Ascending aorta (tissue), 2 donors: ENCODE measurements around the gene SYT14. TPM values are rescaled to one million over a fixed set of nuclear protein-coding genes. Genes with fewer than 3 reads are reported as not detected.
"Not testable (repeated sequence)": the region's sequence is repeated elsewhere in the genome, so short reads cannot be mapped to it uniquely, and the experiment has no call there.

ENCODE experiments used
- DNase-seq, 2 donors: peaks; one replicate each; pipeline ENCODE4 v3.0.0-alpha.2; 2019; ENCODE audit warnings: low spot score in 2 of 2
- H3K27ac ChIP-seq, 2 donors: fragments of 200-600 bp; sonication (generic); one replicate each; pipeline ENCODE4 v1.5.1; 2016 to 2017; ENCODE audit warnings: mild to moderate bottlenecking in 1 of 2
- H3K27me3 ChIP-seq: fragments of 200-600 bp; sonication (generic); one replicate; pipeline ENCODE4 v1.5.1; 2017
- H3K36me3 ChIP-seq, 2 donors: fragments of 200-600 bp; sonication (generic); one replicate each; pipeline ENCODE4 v1.5.1; 2016
- H3K4me1 ChIP-seq, 2 donors: fragments of 200-600 bp; sonication (generic); one replicate each; pipeline ENCODE4 v1.5.1; 2016 to 2017; ENCODE audit warnings: mild to moderate bottlenecking in 1 of 2
- H3K4me3 ChIP-seq, 2 donors: fragments of 200-600 bp; sonication (generic); one replicate each; pipeline ENCODE4 v1.5.1; 2016 to 2017; ENCODE audit warnings: mild to moderate bottlenecking in 1 of 2
- H3K9me3 ChIP-seq, 2 donors: fragments of 200-600 bp; sonication (generic); one replicate each; pipeline ENCODE4 v1.5.1; 2016
- intact Hi-C: fragments of 100-400 bp; cut with DNase I; formaldehyde crosslinking; loops from one replicate; pipeline ENCODE4 v1.15.1; 2023
- total RNA-seq: library from RNA; depleted of rRNA; stranded (reverse); fragments of >200 nt; gene quantifications from one replicate; pipeline ENCODE4 v1.1.0, GENCODE V29; 2016
- TF ChIP-seq, protein P1 (sequence below), 3 experiments: fragments of 200-600 bp in 2 of 3; fragments of 450-650 bp in 1 of 3; sonication (generic) in 2 of 3; IDR thresholded peaks; one replicate each; pipeline ENCODE4 v1.5.1; 2016 to 2019; ENCODE audit warnings: antibody characterized with exemption in 3 of 3, mild to moderate bottlenecking in 1 of 3, moderate library complexity in 1 of 3

Gene SYT14
- total RNA-seq, 1 donor from 2014 or later, result not detected

DNA sequence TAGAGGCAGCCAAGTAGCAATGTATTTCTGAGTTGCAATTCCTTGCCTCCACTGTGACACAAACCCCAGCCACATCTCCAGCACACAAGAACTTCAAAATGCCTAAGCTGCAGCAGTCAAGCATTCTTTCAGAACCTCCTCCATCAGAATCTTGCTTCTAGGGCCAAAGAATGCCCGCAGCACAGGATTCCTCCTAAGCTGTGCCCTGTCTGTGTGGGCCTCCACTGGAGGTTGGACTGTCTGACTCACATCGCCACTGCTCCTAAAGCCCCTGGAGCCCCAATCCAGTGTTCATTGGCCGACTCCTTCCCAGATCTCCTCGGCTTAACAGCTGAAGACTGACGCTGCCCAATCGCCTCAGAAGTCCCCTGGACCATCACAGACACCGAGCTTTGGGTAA, 251.4 kb downstream of the SYT14 start:
- H3K36me3 ChIP-seq, result no peaks in the 10 kb centered on the region
- no peaks in the 10 kb centered on the region for H3K9me3 ChIP-seq
- H3K27ac ChIP-seq, result no peak overlapping the region
- TF ChIP-seq, protein P1, sequence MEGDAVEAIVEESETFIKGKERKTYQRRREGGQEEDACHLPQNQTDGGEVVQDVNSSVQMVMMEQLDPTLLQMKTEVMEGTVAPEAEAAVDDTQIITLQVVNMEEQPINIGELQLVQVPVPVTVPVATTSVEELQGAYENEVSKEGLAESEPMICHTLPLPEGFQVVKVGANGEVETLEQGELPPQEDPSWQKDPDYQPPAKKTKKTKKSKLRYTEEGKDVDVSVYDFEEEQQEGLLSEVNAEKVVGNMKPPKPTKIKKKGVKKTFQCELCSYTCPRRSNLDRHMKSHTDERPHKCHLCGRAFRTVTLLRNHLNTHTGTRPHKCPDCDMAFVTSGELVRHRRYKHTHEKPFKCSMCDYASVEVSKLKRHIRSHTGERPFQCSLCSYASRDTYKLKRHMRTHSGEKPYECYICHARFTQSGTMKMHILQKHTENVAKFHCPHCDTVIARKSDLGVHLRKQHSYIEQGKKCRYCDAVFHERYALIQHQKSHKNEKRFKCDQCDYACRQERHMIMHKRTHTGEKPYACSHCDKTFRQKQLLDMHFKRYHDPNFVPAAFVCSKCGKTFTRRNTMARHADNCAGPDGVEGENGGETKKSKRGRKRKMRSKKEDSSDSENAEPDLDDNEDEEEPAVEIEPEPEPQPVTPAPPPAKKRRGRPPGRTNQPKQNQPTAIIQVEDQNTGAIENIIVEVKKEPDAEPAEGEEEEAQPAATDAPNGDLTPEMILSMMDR (IDR thresholded peaks at IDR 0.05), result no peak
- no peak overlapping the region for H3K4me3 ChIP-seq
- DNase-seq, result no peak
- no peaks in the 10 kb centered on the region for H3K4me1 ChIP-seq
- H3K27me3 ChIP-seq, result no peaks in the 10 kb centered on the region
- intact Hi-C loops, result no loop called here

DNA sequence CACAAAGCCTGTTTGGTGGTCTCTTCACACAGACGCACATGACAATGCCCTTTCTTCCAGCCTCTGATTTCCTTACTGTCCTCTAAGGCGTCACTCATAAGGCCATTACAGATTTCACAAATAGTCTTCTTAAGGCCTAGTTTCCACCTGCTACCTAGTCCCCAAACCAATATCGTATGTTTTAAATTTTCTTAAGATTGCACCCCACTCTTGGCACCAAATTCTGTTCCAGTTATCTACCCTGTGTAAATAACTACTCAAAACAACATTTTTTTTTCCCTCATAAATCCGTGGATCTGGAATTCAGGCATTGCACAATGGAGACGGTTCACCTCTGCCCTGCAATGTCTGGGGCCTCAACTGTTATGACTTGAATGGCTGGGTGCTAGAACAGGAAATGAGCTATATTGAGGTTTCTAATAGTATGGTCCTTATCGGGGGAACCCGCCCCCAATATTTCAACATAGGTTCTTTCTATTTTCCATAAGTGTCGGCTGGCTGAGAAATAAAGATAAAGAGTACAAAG, 257.7 kb downstream of the SYT14 start:
- Histone ChIP-seq H3K27me3 (no peaks in the 10 kb centered on the region), H3K4me1 (no peaks in the 10 kb centered on the region), H3K4me3 (no peak overlapping the region), H3K36me3 (no peaks in the 10 kb centered on the region), H3K9me3 (peaks cover 0 to 6% of the 10 kb centered on the region in 2 donors), H3K27ac (no peak overlapping the region)
- TF ChIP-seq, protein P1 (IDR thresholded peaks at IDR 0.05), result no peak
- intact Hi-C loops, result no loop called here
- no peak for DNase-seq

DNA sequence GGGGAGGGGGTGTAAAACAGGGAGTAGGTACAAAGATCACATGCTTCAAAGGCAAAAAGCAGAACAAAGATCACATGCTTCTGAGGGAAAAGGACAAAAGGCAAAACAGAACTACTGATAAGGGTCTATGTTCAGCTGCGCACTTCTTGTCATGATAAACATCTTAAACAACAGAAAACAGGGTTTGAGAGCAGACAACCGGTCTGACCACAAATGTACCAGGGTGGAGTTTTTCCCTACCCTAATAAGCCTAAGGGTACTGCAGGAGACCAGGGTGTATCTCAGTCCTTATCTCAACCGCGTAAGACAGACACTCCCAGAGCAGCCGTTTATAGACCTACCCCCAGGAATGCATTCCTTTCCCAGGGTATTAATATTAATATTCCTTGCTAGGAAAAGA, 258.2 kb downstream of the SYT14 start:
- intact Hi-C loops, H3K9me3 ChIP-seq, DNase-seq, H3K4me1 ChIP-seq, H3K27ac ChIP-seq, H3K4me3 ChIP-seq, H3K27me3 ChIP-seq, H3K36me3 ChIP-seq: not testable (repeated sequence)

DNA sequence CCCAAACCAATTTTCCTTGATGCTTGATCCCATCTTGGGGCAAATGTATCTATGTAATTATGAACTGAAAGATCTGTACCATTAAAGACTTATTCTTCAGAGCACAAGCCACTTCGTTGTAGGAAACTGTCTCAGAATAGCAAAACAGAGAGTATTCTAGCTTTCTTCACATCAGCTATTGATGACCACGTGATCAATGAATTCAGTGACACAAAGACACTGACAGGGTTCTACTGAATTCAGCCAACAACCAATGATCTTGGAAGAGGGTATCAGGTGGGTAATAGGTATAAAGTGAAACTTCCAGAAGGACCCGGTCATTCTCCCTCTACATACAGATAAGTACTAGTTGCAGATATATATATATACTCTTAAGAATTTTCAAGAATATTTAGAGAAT, 260.8 kb downstream of the SYT14 start:
- Histone ChIP-seq H3K4me1 (no peaks in the 10 kb centered on the region), H3K27ac (no peak overlapping the region), H3K27me3 (no peaks in the 10 kb centered on the region), H3K4me3 (no peak overlapping the region), H3K36me3 (no peaks in the 10 kb centered on the region), H3K9me3 (peaks cover 0 to 6% of the 10 kb centered on the region in 2 donors)
- no peak for DNase-seq
- intact Hi-C loops, result no loop called here
- TF ChIP-seq, protein P1 (IDR thresholded peaks at IDR 0.05), result no peak

DNA sequence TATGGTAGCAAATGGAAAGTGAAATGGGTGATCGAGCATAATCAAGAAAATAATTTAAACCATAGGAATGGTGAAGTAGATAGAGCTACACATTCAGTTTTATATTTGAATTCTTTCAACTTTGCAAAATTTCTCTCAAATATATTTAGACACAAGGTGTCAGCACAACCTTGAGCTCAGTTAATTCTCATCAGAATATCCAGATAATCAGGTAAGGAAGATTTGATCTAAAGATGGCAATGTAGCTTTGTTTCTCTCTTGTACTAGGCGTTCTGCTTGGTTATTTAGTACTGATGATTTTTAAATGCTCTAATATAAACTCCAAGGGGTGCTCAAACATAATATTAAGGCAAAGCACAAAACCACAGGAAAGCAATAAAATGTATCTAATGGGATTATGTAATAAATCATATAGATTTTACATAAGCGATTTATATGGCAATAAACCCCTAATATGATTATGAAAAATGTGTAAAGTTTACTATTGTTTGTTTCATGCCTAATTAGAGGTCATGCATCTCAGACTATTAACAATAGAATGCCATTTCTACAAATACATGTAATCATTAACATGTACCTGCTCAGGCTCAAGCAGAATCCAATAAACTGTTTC, 262.2 kb downstream of the SYT14 start:
- DNase-seq, result no peak
- no peak overlapping the region for H3K4me3 ChIP-seq
- intact Hi-C loops, result loop anchor here (2.0 kb wide), 1 partner anchor 111 kb away; no protein-coding TSS in a partner anchor
- no peaks in the 10 kb centered on the region for H3K27me3 ChIP-seq
- H3K4me1 ChIP-seq, result no peaks in the 10 kb centered on the region
- TF ChIP-seq, protein P1 (IDR thresholded peaks at IDR 0.05), result peak in 2 of 3 experiments; percentile 20 to 56
- H3K9me3 ChIP-seq, result peaks cover 0 to 6% of the 10 kb centered on the region in 2 donors
- no peaks in the 10 kb centered on the region for H3K36me3 ChIP-seq
- no peak overlapping the region for H3K27ac ChIP-seq

DNA sequence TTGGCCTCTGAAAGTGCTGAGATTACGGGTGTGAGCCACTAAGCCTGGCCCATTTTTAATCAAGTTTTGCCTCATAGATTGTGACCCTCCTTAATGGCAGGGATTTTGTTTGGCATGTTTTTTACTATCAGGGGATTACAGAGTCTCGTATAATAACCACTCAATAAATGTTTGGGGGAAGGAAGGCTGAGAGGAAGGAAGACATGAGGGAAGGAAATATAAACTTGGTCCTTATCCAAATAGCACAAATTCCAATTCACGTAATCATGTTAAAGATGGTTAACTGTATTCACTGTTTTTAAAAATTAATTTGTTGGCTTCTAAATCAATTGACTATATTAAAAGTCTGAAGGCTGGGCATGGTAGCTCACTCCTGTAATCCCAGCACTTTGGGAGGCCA, 263.7 kb downstream of the SYT14 start:
- no peak for DNase-seq
- Histone ChIP-seq H3K36me3 (no peaks in the 10 kb centered on the region), H3K4me3 (no peak overlapping the region), H3K9me3 (no peaks in the 10 kb centered on the region), H3K27ac (no peak overlapping the region), H3K27me3 (no peaks in the 10 kb centered on the region), H3K4me1 (no peaks in the 10 kb centered on the region)
- intact Hi-C loops, result loop anchor here (2.0 kb wide), 1 partner anchor 109 kb away; no protein-coding TSS in a partner anchor
- TF ChIP-seq, protein P1 (IDR thresholded peaks at IDR 0.05), result no peak
